ENCODE results near the gene PUM2.
"Not testable (repeated sequence)": the region's sequence is repeated elsewhere in the genome, so short reads cannot be mapped to it uniquely, and the experiment has no call there.

The PUM2 gene

DNA sequence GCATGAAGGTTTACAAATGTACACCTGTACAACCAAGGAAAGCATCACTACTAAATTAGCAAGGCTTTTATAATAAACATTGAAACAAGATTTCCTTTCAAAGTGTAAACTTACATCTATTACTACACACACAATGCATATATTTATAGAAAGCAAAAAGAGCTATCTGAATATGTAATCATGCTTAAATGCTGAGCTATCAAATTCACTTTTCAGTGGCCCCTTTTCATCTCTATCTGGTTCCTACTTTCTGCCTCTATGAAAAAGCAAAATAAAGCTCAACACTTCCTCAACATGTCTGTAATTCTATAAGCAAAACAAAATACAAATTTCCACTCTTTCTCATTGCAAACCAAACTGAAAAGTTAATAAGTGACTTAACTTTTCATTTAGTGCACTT is 100.2 kb downstream of the PUM2 start:
- H3K27ac ChIP-seq (ENCODE audit: low read length): no peak overlapping the region

GRCh38 chr2:20249170-20249569 is 101.5 kb downstream of the PUM2 start:
- H3K27me3 ChIP-seq (ENCODE audit: low read depth, low read length): no peaks in the 10 kb centered on the region
- H4K20me1 ChIP-seq (ENCODE audit: insufficient read depth, low read length): no peaks in the 10 kb centered on the region
- H2AFZ ChIP-seq (ENCODE audit: low read depth, low read length): no peak overlapping the region
- no peak overlapping the region for H3K9ac ChIP-seq (ENCODE audit: low read length)
- peaks cover 68% of the 10 kb centered on the region for H3K36me3 ChIP-seq (replicated peaks; ENCODE audit: low read depth, low read length)
- H3K79me2 ChIP-seq (ENCODE audit: low read length): no peaks in the 10 kb centered on the region
- H3K27ac ChIP-seq (ENCODE audit: low read length): no peak overlapping the region
- no peaks in the 10 kb centered on the region for H3K4me1 ChIP-seq (ENCODE audit: low read length)
- no peak overlapping the region for H3K4me2 ChIP-seq (ENCODE audit: low read length)
- no peak for TF ChIP-seq EZH2phosphoT487 (IDR thresholded peaks at IDR 0.05; ENCODE audit: low read depth)
- no peak for TF ChIP-seq CTCF (IDR thresholded peaks at IDR 0.05; ENCODE audit: low read depth, low read length)
- H3K9me3 ChIP-seq (ENCODE audit: insufficient read depth, low read length): no peaks in the 10 kb centered on the region
- no peak overlapping the region for H3K4me3 ChIP-seq (ENCODE audit: low read length)

More for the DNA sequence above, 100.2 kb downstream of the PUM2 start:
- Histone ChIP-seq H3K27me3 (ENCODE audit: low read depth, low read length) (no peaks in the 10 kb centered on the region), H3K4me2 (ENCODE audit: low read length) (no peak overlapping the region), H3K9me3 (ENCODE audit: insufficient read depth, low read length) (no peaks in the 10 kb centered on the region), H3K9ac (ENCODE audit: low read length) (no peak overlapping the region), H3K4me3 (ENCODE audit: low read length) (no peak overlapping the region), H3K79me2 (ENCODE audit: low read length) (no peaks in the 10 kb centered on the region), H2AFZ (ENCODE audit: low read depth, low read length) (no peak overlapping the region), H4K20me1 (ENCODE audit: insufficient read depth, low read length) (no peaks in the 10 kb centered on the region), H3K4me1 (ENCODE audit: low read length) (no peaks in the 10 kb centered on the region), H3K36me3 (replicated peaks; ENCODE audit: low read depth, low read length) (peaks cover 79% of the 10 kb centered on the region)
- no peak for TF ChIP-seq CTCF (IDR thresholded peaks at IDR 0.05; ENCODE audit: low read depth, low read length)
- TF ChIP-seq EZH2phosphoT487 (IDR thresholded peaks at IDR 0.05; ENCODE audit: low read depth): no peak

- Histone ChIP-seq H3K27ac (ENCODE audit: low read length) (no peak overlapping the region), H3K4me1 (ENCODE audit: low read length) (no peaks in the 10 kb centered on the region), H4K20me1 (ENCODE audit: insufficient read depth, low read length) (no peaks in the 10 kb centered on the region), H3K36me3 (replicated peaks; ENCODE audit: low read depth, low read length) (peaks cover 50% of the 10 kb centered on the region), H3K4me2 (ENCODE audit: low read length) (no peak overlapping the region), H2AFZ (ENCODE audit: low read depth, low read length) (no peak overlapping the region), H3K9ac (ENCODE audit: low read length) (no peak overlapping the region), H3K9me3 (ENCODE audit: insufficient read depth, low read length) (no peaks in the 10 kb centered on the region), H3K27me3 (ENCODE audit: low read depth, low read length) (no peaks in the 10 kb centered on the region), H3K4me3 (ENCODE audit: low read length) (no peak overlapping the region), H3K79me2 (ENCODE audit: low read length) (no peaks in the 10 kb centered on the region)
- no peak for TF ChIP-seq CTCF (IDR thresholded peaks at IDR 0.05; ENCODE audit: low read depth, low read length)
- no peak for TF ChIP-seq EZH2phosphoT487 (IDR thresholded peaks at IDR 0.05; ENCODE audit: low read depth)
Measured at GRCh38 chr2:20247084-20247483, 103.6 kb downstream of the PUM2 start.

DNA sequence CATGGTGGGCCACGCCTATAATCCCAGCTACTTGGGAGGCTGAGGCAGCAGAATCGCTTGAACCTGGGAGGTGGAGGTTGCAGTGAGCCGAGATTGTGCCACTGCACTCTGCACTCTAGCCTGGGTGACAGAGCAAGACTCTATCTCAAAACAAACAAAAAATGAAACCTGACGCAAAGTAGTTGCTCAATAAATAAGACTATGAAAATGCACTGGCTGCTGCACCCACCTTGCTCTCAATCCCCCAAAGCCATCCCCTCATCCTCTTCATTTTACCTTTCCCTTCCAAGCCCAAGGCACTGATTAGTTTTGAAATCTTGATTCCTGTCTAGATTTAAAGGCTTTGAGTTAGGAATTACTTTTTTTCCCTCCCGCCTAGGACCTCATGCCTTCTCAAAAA is 107.0 kb downstream of the PUM2 start:
- H4K20me1 ChIP-seq (ENCODE audit: insufficient read depth, low read length); H3K4me1 ChIP-seq (ENCODE audit: low read length); H3K4me2 ChIP-seq (ENCODE audit: low read length): not testable (repeated sequence)

More for the DNA sequence above, 107.0 kb downstream of the PUM2 start:
- H2AFZ ChIP-seq (ENCODE audit: low read depth, low read length); H3K27me3 ChIP-seq (ENCODE audit: low read depth, low read length); H3K9ac ChIP-seq (ENCODE audit: low read length); H3K79me2 ChIP-seq (ENCODE audit: low read length); H3K4me3 ChIP-seq (ENCODE audit: low read length); H3K9me3 ChIP-seq (ENCODE audit: insufficient read depth, low read length); H3K27ac ChIP-seq (ENCODE audit: low read length): not testable (repeated sequence)
- peaks cover 19% of the 10 kb centered on the region for H3K36me3 ChIP-seq (replicated peaks; ENCODE audit: low read depth, low read length)

Measured in OCI-LY3 (cell line).